ENCODE measurements around the gene EFHD2. TPM values are rescaled to one million over a fixed set of nuclear protein-coding genes. Genes with fewer than 3 reads are reported as not detected.
A peak's percentile ranks its signal among the peaks of the same experiment; 100 is the strongest.

Gene EFHD2
- total RNA-seq, 2 donors from 2014 or later, result 56.7 to 78.6 TPM

GRCh38 chr1:15476927-15477326 lies 67.2 kb downstream of the EFHD2 start:
- no peak for TF ChIP-seq CTCF (IDR thresholded peaks at IDR 0.05)
- TF ChIP-seq POLR2A (IDR thresholded peaks at IDR 0.05), result no peak
- ATAC-seq (peak; percentile 49), DNase-seq (no peak)
- Histone ChIP-seq H3K27me3 (no peaks in the 10 kb centered on the region), H3K4me1 (peaks cover 80% of the 10 kb centered on the region), H3K4me3 (no peak overlapping the region), H3K36me3 (replicated peaks in 1 of 2; ENCODE audit: insufficient read depth in 1 of 2, low read depth in 2 of 2) (no peaks in the 10 kb centered on the region), H3K27ac (peak overlapping the region; percentile 50 to 78 (median 75)), H3K9me3 (no peaks in the 10 kb centered on the region)
- intact Hi-C loops (cut with DNase I), result no loop called here
- WGBS, 2 donors, result 43 to 50% methylated on average over 3 of the region's 3 CpGs

- no peak for ATAC-seq
- Histone ChIP-seq H3K27ac (peak overlapping the region; percentile 15 to 78 (median 73)), H3K4me3 (no peak overlapping the region), H3K4me1 (peaks cover 72% of the 10 kb centered on the region), H3K36me3 (replicated peaks in 1 of 2; ENCODE audit: insufficient read depth in 1 of 2, low read depth in 2 of 2) (no peaks in the 10 kb centered on the region), H3K9me3 (no peaks in the 10 kb centered on the region), H3K27me3 (no peaks in the 10 kb centered on the region)
- no peak for TF ChIP-seq POLR2A (IDR thresholded peaks at IDR 0.05)
- TF ChIP-seq CTCF (IDR thresholded peaks at IDR 0.05), result no peak
- DNase-seq, result no peak
- intact Hi-C loops (cut with DNase I), result no loop called here
- WGBS, 2 donors, result 40 to 42% methylated on average over 5 of the region's 5 CpGs
Measured at GRCh38 chr1:15477646-15478212, 68.0 kb downstream of the EFHD2 start.

Other genes starting within 250 kb of the EFHD2 start
- gene FHAD1, start 162.7 kb upstream of the EFHD2 start, total RNA-seq, result 1 to 10 TPM; 2.9 to 4.9 TPM
- gene CTRC, start 28.6 kb downstream of the EFHD2 start, total RNA-seq, result over 10,000 TPM in 1 of 2 donors, 1,000 to 10,000 TPM in 1; 6,275 to 13,040 TPM
- over 10,000 TPM in 1 of 2 donors, 1,000 to 10,000 TPM in 1; 4,384 to 21,046 TPM for gene CELA2A, start 46.8 kb downstream of the EFHD2 start, total RNA-seq
- 1,000 to 10,000 TPM in 1 of 2 donors, 100 to 1,000 TPM in 1; 333 to 1,481 TPM for gene CELA2B, start 66.2 kb downstream of the EFHD2 start, total RNA-seq
- gene CASP9, start 114.3 kb downstream of the EFHD2 start, total RNA-seq, result 10 to 100 TPM; 12.9 to 21.5 TPM
- 10 to 100 TPM; 11.9 to 12.5 TPM for gene DNAJC16, start 117.0 kb downstream of the EFHD2 start, total RNA-seq
- under 1 TPM; 0.33 to 0.52 TPM for gene AGMAT, start 175.2 kb downstream of the EFHD2 start, total RNA-seq
- 10 to 100 TPM; 18.8 to 30.1 TPM for gene DDI2, start 207.6 kb downstream of the EFHD2 start, total RNA-seq

Data from body of pancreas (tissue), 4 donors.